Smooth muscle cell (in vitro differentiated cells): Measurements from ENCODE around the gene SNTB2. TPM values are rescaled to one million over a fixed set of nuclear protein-coding genes. Genes with fewer than 3 reads are reported as not detected.
A peak's percentile ranks its signal among the peaks of the same experiment; 100 is the strongest.

Experiments used
- DNase-seq: peaks from one replicate; lab custom pipeline; 2025; ENCODE audit not compliant: unreplicated experiment; lab: John Stamatoyannopoulos, UW
- H2AFZ ChIP-seq: fragments of 200-600 bp; sonication (generic); 2 replicates; pipeline ENCODE4 v1.6.0; 2016; ENCODE audit warnings: antibody characterized with exemption, low read depth, mild to moderate bottlenecking
- H3F3A ChIP-seq: fragments of 200-600 bp; sonication (generic); 2 replicates; pipeline ENCODE4 v1.6.0; 2017; ENCODE audit warnings: antibody characterized with exemption, low read depth
- H3K27ac ChIP-seq: fragments of 200-600 bp; sonication (generic); 2 replicates; pipeline ENCODE4 v1.5.1; 2016; ENCODE audit warnings: low read depth, mild to moderate bottlenecking
- H3K27me3 ChIP-seq: fragments of 200-600 bp; sonication (generic); 2 replicates; pipeline ENCODE4 v1.6.1; 2016; ENCODE audit warnings: low read depth, mild to moderate bottlenecking
- H3K36me3 ChIP-seq: fragments of 200-600 bp; sonication (generic); 2 replicates; pipeline ENCODE4 v1.5.1; 2016; ENCODE audit warnings: low read depth
- H3K4me1 ChIP-seq: fragments of 200-600 bp; sonication (generic); 2 replicates; pipeline ENCODE4 v1.5.1; 2016; ENCODE audit warnings: low read depth
- H3K4me2 ChIP-seq: fragments of 200-600 bp; sonication (generic); 2 replicates; pipeline ENCODE4 v1.6.0; 2016; ENCODE audit warnings: mild to moderate bottlenecking
- H3K4me3 ChIP-seq: fragments of 200-600 bp; sonication (generic); 2 replicates; pipeline ENCODE4 v1.5.1; 2016; ENCODE audit warnings: mild to moderate bottlenecking
- H3K79me2 ChIP-seq: fragments of 200-600 bp; sonication (generic); 2 replicates; pipeline ENCODE4 v1.6.0; 2016; ENCODE audit warnings: low read depth, mild to moderate bottlenecking
- H3K9ac ChIP-seq: fragments of 200-600 bp; sonication (generic); 2 replicates; pipeline ENCODE4 v1.6.0; 2016; ENCODE audit warnings: low read depth
- H3K9me3 ChIP-seq: fragments of 200-600 bp; sonication (generic); replicated peaks from 2 replicates; pipeline ENCODE4 v1.5.1; 2016; ENCODE audit warnings: low read depth
- H4K20me1 ChIP-seq: fragments of 200-600 bp; sonication (generic); 2 replicates; pipeline ENCODE4 v1.6.0; 2016; ENCODE audit warnings: low read depth
- WGBS: methylation state at CpG from one replicate; pipeline ENCODE4 v1.1.7; 2016; ENCODE audit warnings: low lambda C conversion rate; 5-methylcytosine and 5-hydroxymethylcytosine counted together
- polyA plus RNA-seq: library from polyadenylated mRNA; unstranded; fragments of >200 nt; fragmentation: Nextera tagmentation; extraction: Ambion mirVana; gene quantifications from 2 replicates; pipeline ENCODE4 v1.2.1, GENCODE V29; 2016
- total RNA-seq: library from RNA; depleted of rRNA; stranded (reverse); fragments of >200 nt; gene quantifications from 2 replicates; pipeline ENCODE4 v1.2.3, GENCODE V29; 2014
- TF ChIP-seq, protein P1 (sequence below): fragments of 200-600 bp; sonication (generic); IDR thresholded peaks from 2 replicates; pipeline ENCODE4 v1.5.1; 2017; ENCODE audit warnings: borderline replicate concordance, mild to moderate bottlenecking, antibody characterized with exemption; ENCODE audit not compliant: insufficient read depth, poor library complexity, severe bottlenecking

Gene SNTB2
- total and polyA plus RNA-seq, 2 experiments from 2014 or later, result 17.1 to 25.9 TPM

DNA sequence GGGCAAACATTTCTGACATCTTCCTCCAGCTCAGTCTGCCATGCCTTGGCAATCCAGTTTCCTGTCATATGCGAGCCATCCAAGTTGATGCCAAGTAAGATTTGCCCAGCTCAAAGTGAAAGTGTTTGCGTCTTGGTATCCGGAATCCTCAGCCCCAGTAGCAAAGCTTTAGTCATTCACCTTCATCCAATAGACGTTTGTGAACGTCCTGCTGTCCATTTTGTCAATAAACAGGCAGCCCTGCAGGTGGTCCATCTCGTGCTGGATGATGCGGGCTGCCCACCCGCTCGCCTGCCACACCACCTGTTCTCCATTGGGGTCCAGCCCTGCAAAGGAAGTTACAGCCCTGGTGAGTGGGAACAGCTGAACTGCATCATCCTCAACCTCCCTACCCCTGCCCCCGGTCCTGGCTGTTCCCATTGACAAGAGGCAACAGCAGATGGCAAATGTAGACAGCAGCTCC is 141.9 kb downstream of the SNTB2 start:
- Histone ChIP-seq H2AFZ (no peak overlapping the region), H3K4me1 (peaks cover 16% of the 10 kb centered on the region), H3K27ac (no peak overlapping the region), H3K9ac (no peak overlapping the region), H3K79me2 (peaks cover 42% of the 10 kb centered on the region), H4K20me1 (peaks cover 41% of the 10 kb centered on the region), H3K9me3 (no peaks in the 10 kb centered on the region), H3K4me3 (peak overlapping the region; percentile 82), H3K4me2 (peak overlapping the region; percentile 92), H3K27me3 (no peaks in the 10 kb centered on the region), H3K36me3 (no peaks in the 10 kb centered on the region), H3F3A (peaks cover 3% of the 10 kb centered on the region)
- TF ChIP-seq, protein P1, sequence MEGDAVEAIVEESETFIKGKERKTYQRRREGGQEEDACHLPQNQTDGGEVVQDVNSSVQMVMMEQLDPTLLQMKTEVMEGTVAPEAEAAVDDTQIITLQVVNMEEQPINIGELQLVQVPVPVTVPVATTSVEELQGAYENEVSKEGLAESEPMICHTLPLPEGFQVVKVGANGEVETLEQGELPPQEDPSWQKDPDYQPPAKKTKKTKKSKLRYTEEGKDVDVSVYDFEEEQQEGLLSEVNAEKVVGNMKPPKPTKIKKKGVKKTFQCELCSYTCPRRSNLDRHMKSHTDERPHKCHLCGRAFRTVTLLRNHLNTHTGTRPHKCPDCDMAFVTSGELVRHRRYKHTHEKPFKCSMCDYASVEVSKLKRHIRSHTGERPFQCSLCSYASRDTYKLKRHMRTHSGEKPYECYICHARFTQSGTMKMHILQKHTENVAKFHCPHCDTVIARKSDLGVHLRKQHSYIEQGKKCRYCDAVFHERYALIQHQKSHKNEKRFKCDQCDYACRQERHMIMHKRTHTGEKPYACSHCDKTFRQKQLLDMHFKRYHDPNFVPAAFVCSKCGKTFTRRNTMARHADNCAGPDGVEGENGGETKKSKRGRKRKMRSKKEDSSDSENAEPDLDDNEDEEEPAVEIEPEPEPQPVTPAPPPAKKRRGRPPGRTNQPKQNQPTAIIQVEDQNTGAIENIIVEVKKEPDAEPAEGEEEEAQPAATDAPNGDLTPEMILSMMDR, result no peak
- DNase-seq, result no peak
- 83% methylated on average over 10 of the region's 10 CpGs for WGBS

DNA sequence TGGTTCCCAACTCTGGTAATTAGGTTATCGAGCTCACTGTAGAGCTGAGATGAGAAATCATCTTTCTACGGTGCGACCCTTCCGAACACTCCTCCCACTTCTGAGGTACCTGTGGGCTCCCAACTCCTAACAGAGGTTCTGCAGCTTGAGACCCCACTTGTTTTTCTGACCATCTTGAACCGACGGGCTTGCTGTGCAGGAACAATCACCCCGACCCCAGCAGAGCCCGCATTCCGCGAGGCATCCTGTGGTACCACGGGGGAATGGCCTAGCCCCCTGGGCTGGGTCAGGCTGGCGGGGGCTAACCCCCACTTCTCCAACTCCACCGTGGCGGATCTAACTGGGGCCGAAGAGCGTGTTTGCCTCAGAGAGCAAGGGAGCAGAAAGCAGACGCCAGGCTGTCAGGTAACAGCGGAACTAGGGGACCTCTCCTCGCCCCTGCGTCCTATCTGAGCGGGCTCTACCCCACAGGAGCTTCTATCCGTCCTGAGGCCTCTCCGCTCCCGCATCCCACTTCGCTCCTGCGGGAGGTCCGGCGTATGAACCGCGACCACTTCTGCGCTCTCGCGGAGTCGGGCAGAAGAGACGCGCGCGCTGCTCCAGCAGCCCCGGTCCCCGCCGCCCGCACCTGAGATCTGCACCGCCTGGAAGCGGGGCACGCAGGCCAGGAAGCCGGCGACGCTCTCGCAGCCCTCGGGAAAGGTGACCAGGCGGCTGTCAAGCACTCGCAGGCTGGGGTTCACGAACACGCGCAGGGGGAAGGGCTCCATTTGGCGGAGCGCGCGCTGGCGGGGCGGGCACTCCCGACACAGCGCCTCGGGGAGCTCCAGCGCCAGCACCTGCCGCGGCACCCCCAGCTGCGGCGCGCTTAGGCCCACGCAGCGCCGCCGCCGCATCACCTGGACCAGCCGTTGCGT is 142.7 kb downstream of the SNTB2 start:
- Histone ChIP-seq H3K9ac (peak overlapping the region; percentile 74), H3K27me3 (no peaks in the 10 kb centered on the region), H2AFZ (no peak overlapping the region), H3K27ac (peak overlapping the region; percentile 87), H3K4me1 (peaks cover 16% of the 10 kb centered on the region), H4K20me1 (peaks cover 33% of the 10 kb centered on the region), H3K79me2 (peaks cover 38% of the 10 kb centered on the region), H3K4me2 (peak overlapping the region; percentile 92), H3K36me3 (no peaks in the 10 kb centered on the region), H3K4me3 (peak overlapping the region; percentile 82), H3F3A (peaks cover 3% of the 10 kb centered on the region), H3K9me3 (no peaks in the 10 kb centered on the region)
- TF ChIP-seq, protein P1, result no peak
- DNase-seq, result no peak
- 9% methylated on average over 67 of the region's 77 CpGs for WGBS

DNA sequence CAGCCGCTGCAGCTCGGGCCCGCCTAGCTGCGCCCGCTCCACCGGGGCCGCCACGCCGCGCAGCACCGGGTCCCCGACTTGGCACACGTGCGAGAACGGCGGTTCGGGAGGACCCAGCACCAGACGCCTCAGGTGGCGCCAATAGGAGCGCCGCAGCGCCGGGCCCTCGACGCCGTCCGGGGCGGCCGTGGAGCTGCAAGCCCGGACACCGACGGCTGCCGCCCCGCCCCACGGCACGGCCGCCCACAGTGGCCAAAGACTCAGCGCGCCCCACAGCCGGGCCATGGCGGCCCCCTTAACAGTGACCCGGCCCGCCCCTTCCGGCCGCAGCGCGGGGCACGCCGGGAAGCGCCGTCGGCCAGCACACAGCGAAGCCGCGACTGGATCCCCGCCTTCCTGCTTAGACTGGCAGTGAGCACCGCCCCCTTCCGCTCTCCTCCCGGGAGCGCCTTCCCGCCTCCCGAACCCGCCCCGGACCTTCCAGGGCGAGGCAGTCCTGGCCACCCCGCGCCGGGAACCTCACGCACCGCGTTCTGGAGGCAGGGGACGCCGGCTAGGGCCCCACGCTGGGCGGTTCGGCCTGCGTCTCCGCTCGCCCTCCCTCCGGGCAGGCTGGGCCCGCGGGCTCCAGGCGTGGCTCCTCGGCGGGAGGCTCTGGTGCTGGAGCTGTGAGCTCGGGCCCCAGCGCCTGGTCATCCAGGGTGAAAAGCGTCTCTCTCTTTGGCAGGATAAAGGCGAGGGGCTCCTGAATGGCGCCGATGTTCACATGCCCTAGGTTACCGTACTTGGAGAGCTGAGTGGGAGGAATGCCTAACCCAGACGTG is 143.5 kb downstream of the SNTB2 start, which contains the start of gene PDF:
PDF (minus strand) TSS at position 303 of the 824 bp plus-strand sequence; CDS start at position 285, 18 bp downstream.
- H3K79me2 ChIP-seq, result peaks cover 36% of the 10 kb centered on the region

More for the DNA sequence above, 143.5 kb downstream of the SNTB2 start, which contains the start of gene PDF:
- H3F3A ChIP-seq, result peaks cover 3% of the 10 kb centered on the region
- H4K20me1 ChIP-seq, result peaks cover 27% of the 10 kb centered on the region
- H2AFZ ChIP-seq, result peak within 1 kb of the TSS; percentile 62
- TF ChIP-seq, protein P1, result no peak
- no peaks in the 10 kb centered on the region for H3K36me3 ChIP-seq
- H3K9me3 ChIP-seq, result no peaks in the 10 kb centered on the region
- 2% methylated on average over 69 of the region's 93 CpGs for WGBS
- H3K9ac ChIP-seq, result peak within 1 kb of the TSS; percentile 78
- H3K27me3 ChIP-seq, result no peaks in the 10 kb centered on the region
- peak within 1 kb of the TSS; percentile 92 for H3K4me2 ChIP-seq
- H3K4me1 ChIP-seq, result peaks cover 16% of the 10 kb centered on the region
- H3K27ac ChIP-seq, result peak within 1 kb of the TSS; percentile 87
- peak within 1 kb of the TSS; percentile 82 for H3K4me3 ChIP-seq
- DNase-seq, result peak; percentile 80
